Measurements from ENCODE around the gene ASPHD1. TPM values are rescaled to one million over a fixed set of nuclear protein-coding genes. Genes with fewer than 3 reads are reported as not detected.
A peak's percentile ranks its signal among the peaks of the same experiment; 100 is the strongest.

The ASPHD1 gene
- total and polyA plus RNA-seq, 10 donors, result 0.28 to 1.6 (median 0.77) TPM; not detected in 4

DNA sequence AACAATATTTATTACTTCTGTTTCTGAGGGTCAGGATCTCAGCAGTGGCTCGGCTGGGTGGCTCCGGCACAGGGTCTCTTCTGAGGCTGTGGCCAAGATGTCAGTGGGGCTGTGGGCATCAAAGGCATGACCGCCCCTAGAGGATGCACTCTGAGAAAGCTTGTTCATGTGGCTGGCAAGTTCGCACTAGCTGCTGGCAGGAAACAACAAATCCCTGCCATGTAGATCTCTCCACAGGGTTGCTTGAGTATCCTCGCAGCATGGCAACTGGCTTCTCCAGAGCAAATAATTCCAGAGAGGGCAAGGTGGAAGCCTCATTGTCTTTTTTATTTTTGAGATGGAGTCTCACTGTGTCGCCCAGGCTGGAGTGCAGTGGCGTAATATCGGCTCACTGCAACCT is 13.2 kb downstream of the ASPHD1 start:
- Histone ChIP-seq H3K27me3 (replicated peaks in 1 of 7) (no peaks in the 10 kb centered on the region), H3K4me1 (no peaks in the 10 kb centered on the region), H3K27ac (no peak overlapping the region), H3K36me3 (peaks cover 0 to 73% (median 9%) of the 10 kb centered on the region in 6 donors), H3K4me3 (no peak overlapping the region), H3K9me3 (no peaks in the 10 kb centered on the region)
- TF ChIP-seq POLR2AphosphoS5 (IDR thresholded peaks at IDR 0.05) (no peak), POLR2A (IDR thresholded peaks at IDR 0.05) (no peak)
- TF ChIP-seq, protein P1, sequence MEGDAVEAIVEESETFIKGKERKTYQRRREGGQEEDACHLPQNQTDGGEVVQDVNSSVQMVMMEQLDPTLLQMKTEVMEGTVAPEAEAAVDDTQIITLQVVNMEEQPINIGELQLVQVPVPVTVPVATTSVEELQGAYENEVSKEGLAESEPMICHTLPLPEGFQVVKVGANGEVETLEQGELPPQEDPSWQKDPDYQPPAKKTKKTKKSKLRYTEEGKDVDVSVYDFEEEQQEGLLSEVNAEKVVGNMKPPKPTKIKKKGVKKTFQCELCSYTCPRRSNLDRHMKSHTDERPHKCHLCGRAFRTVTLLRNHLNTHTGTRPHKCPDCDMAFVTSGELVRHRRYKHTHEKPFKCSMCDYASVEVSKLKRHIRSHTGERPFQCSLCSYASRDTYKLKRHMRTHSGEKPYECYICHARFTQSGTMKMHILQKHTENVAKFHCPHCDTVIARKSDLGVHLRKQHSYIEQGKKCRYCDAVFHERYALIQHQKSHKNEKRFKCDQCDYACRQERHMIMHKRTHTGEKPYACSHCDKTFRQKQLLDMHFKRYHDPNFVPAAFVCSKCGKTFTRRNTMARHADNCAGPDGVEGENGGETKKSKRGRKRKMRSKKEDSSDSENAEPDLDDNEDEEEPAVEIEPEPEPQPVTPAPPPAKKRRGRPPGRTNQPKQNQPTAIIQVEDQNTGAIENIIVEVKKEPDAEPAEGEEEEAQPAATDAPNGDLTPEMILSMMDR (IDR thresholded peaks at IDR 0.05 in 8 of 11, conservative IDR thresholded peaks at IDR 0.05 in 3 of 11), result no peak
- DNase-seq, result peak; percentile 23
- WGBS, 5 donors, result 94 to 98% (median 96%) methylated on average over 8 of the region's 8 CpGs
- intact Hi-C loops (cut with DNase I; ENCODE audit: low total_unique reads), result no loop called here

DNA sequence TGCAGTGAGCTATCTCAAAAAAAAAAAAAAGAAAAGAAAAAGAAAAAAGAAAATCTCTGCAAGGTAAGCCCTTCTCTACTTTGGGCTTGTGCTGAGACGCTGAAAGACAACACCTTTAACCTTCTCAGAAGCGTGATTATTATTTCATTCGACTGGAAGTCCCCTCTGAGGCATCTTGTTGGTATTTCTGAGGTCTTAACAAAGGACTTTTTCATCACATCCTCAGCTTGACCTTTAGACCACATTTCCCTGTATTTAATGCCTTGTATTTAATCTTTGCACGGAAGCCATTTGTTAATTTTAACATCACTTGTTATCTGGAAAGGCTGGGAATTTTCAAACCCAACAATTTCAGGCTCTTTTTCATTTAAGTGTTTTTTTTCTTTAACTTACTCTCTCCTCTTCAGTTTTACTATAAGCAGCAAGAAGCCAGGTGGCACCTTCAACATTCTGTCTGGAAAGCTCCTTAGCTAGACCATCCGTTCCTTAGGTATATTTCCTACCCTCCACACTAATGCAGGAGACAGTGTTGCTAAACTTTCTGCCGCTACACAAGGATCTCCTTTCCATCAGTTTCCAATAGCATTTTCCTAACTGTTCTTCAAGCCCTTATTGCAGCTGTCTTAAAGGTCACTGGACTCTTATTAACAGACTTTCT is 15.4 kb downstream of the ASPHD1 start:
- no peaks in the 10 kb centered on the region for H3K9me3 ChIP-seq
- intact Hi-C loops (cut with DNase I; ENCODE audit: low total_unique reads), result no loop called here
- TF ChIP-seq, protein P1 (IDR thresholded peaks at IDR 0.05 in 8 of 11, conservative IDR thresholded peaks at IDR 0.05 in 3 of 11), result no peak
- TF ChIP-seq POLR2A (IDR thresholded peaks at IDR 0.05), result no peak
- TF ChIP-seq POLR2AphosphoS5 (IDR thresholded peaks at IDR 0.05), result no peak
- peaks cover 3 to 93% (median 24%) of the 10 kb centered on the region in 6 donors for H3K36me3 ChIP-seq
- H3K27me3 ChIP-seq (replicated peaks in 1 of 7), result no peaks in the 10 kb centered on the region
- no peak overlapping the region for H3K4me3 ChIP-seq
- WGBS, 5 donors, result 77 to 88% (median 85%) methylated on average over 6 of the region's 6 CpGs
- DNase-seq, result no peak
- H3K27ac ChIP-seq, result no peak overlapping the region
- no peaks in the 10 kb centered on the region for H3K4me1 ChIP-seq

DNA sequence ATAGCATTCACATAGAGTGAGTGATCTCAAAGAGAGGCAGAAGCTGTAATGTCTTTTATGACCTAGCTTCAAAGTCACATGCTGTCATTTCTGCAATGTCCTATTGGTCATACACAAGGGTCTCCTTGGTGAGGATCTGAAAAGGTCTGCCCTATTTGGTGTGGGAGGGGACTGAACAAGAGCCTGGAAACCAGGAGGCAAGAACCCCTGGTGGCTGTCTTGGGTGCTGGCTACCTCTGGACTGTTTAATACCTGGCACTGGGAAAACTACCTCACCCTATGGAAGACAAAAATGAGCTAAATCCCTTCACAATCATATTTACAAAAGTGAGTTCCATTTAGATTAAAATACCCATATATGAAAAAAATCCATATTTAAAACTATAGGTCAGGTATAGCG is 16.7 kb downstream of the ASPHD1 start:
- Histone ChIP-seq H3K4me1 (no peaks in the 10 kb centered on the region), H3K27me3 (replicated peaks in 1 of 7) (no peaks in the 10 kb centered on the region), H3K27ac (no peak overlapping the region), H3K4me3 (no peak overlapping the region), H3K9me3 (no peaks in the 10 kb centered on the region), H3K36me3 (peaks cover 3 to 93% (median 32%) of the 10 kb centered on the region in 6 donors)
- intact Hi-C loops (cut with DNase I; ENCODE audit: low total_unique reads), result no loop called here
- TF ChIP-seq, protein P1 (IDR thresholded peaks at IDR 0.05 in 8 of 11, conservative IDR thresholded peaks at IDR 0.05 in 3 of 11), result no peak
- no peak for TF ChIP-seq POLR2A (IDR thresholded peaks at IDR 0.05)
- no peak for TF ChIP-seq POLR2AphosphoS5 (IDR thresholded peaks at IDR 0.05)
- DNase-seq, result no peak
- 97 to 100% (median 100%) methylated on average over 1 of the region's 1 CpG for WGBS, 5 donors

DNA sequence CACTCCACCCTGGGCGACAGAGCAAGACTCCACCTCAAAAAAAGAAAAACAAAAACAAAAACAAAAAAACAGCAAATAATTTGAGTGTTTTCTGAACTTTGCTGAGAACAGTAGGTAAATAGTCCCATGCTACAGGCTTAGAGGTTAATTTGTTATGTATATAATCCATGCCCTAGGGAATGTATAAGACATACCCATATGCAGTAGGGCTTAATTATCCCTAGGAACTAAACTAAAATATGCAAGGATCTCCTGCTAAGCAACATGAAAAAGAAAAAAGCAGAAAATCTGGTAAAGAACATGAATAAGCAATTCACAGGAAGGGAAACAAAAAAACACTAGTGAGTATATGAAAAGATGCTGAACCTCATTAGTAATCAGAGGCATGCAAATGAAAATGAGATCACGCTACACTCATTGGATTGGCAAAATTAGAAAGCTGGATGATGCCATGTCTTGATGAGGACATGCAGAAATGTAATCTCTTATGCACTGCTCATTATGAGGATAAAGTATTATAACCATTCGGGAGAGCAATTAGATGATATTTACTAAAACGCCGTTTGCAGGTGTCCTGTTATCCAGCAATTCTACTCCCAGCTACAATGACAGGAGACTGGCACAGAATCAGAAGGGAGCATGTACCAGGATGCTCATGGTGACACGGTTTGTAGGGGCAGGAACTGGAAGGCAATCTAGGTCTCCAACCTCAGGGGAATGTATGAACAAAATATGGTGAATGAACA is 20.2 kb downstream of the ASPHD1 start:
- H3K4me1 ChIP-seq, result peaks cover 12 to 22% (median 16%) of the 10 kb centered on the region in 6 donors
- H3K36me3 ChIP-seq, result peaks cover 3 to 85% (median 38%) of the 10 kb centered on the region in 6 donors
- intact Hi-C loops (cut with DNase I; ENCODE audit: low total_unique reads), result no loop called here
- TF ChIP-seq POLR2A (IDR thresholded peaks at IDR 0.05), result no peak
- no peak for DNase-seq
- H3K4me3 ChIP-seq, result no peak overlapping the region
- 86 to 97% (median 93%) methylated on average over 6 of the region's 6 CpGs for WGBS, 5 donors
- no peaks in the 10 kb centered on the region for H3K9me3 ChIP-seq
- no peaks in the 10 kb centered on the region for H3K27me3 ChIP-seq (replicated peaks in 1 of 7)
- H3K27ac ChIP-seq, result no peak overlapping the region

All from spleen (tissue), 11 donors.